ENCODE data around the gene SCAP.
A peak's percentile ranks its signal among the peaks of the same experiment; 100 is the strongest.

SCAP gene

DNA sequence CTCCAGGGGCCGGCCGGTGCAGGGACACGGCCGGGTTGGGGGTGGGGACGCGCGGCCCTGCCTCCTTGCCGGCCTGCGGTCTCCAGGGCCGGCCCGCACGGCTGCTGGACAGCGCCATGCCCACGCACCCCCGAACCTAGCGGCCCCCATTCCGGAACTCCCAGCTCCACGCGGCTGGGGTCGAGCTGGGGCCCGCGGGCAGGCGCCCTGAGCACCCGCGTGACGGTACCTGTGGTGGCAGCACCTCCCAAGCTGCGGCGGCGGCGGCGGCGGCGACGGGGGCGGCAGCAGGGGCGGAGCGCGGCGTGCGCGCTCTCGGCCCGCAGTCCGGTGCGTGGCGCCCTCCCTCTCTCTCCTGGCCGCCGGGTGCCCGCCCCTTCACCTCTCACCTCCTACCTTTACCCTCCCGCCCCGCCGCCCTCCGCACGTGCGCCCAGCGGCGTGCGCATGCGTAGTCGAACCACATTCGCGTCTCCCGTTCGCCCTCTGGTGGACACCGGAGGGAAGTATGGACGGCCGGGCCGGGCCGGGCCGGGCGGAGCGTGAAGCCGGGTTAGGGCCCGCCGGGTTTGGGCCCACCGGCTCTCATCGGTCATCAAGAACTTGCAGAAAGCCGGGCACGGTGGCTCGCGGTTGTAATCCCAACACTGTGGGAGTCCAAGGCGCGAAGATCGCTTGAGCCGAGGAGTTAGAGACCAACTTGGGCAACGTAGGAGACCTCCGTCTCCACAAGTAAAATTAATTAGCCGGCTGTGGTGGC, at the start of gene SCAP:
Gene SCAP (minus strand): TSS at position 372 of the 760 bp plus-strand sequence. CDS start 32,948 bp downstream, outside the sequence.
- Histone ChIP-seq H3K4me1 (ENCODE audit: control insufficient read depth, insufficient read depth, low read length) (peaks cover 20% of the 10 kb centered on the region), H3K9ac (ENCODE audit: low read length in 2 of 2) (peak within 1 kb of the TSS; percentile 67 to 89), H3K4me3 (ENCODE audit: low read length in 2 of 2) (peak within 1 kb of the TSS; percentile 81 to 92), H3K36me3 (ENCODE audit: control insufficient read depth in 2 of 2, insufficient read depth in 2 of 2, low read length in 2 of 2) (no peaks in the 10 kb centered on the region), H3K27me3 (ENCODE audit: control insufficient read depth in 1 of 2, insufficient read depth in 2 of 2, low read length in 2 of 2) (no peaks in the 10 kb centered on the region), H3K9me3 (ENCODE audit: control insufficient read depth in 2 of 2, low read length in 2 of 2) (no peaks in the 10 kb centered on the region), H3K27ac (ENCODE audit: low read length) (peak within 1 kb of the TSS; percentile 83)

DNA sequence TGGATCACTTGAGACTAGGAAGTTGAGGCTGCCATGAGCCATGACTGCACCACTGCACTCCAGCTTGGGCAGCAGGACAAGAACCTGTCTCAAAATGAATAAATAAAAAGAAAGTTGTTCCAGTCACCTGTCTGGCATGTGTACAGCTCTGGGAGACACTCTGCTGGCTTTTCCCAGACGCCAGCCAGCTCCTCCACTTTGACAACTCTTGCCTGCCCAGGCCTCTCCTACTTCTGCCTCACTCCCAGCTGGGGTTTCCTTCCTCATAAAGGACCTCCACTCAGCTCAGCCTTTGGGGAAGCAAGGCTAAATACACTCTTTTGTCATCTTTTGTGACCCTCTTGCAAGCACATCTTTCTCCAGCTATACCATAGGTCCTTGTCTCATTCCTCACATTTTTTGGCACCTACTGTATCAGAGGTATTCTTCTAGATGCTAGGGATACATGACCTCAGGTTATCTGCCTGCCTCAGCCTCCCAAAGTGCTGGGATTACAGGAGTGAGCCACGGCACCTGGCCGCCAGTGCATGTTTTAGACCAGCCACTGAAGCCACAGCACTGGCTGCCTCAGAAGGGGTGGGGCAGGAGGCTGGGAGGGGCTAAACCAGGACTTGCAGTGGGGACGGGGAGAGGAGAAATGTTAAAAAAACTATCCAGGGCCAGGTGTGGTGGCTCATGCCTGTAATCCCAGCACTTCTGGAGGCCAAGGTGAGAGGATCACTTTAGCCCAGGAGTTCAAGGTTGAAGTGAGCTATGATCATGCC, 47.8 kb upstream of the SCAP start:
- peaks cover 7% of the 10 kb centered on the region for H3K4me1 ChIP-seq (ENCODE audit: control insufficient read depth, insufficient read depth, low read length)
- no peak overlapping the region for H3K9ac ChIP-seq (ENCODE audit: low read length in 2 of 2)
- H3K36me3 ChIP-seq (ENCODE audit: control insufficient read depth in 2 of 2, insufficient read depth in 2 of 2, low read length in 2 of 2): no peaks in the 10 kb centered on the region
- H3K27ac ChIP-seq (ENCODE audit: low read length): no peak overlapping the region
- H3K9me3 ChIP-seq (ENCODE audit: control insufficient read depth in 2 of 2, low read length in 2 of 2): no peaks in the 10 kb centered on the region
- H3K4me3 ChIP-seq (ENCODE audit: low read length in 2 of 2): no peak overlapping the region
- H3K27me3 ChIP-seq (ENCODE audit: control insufficient read depth in 1 of 2, insufficient read depth in 2 of 2, low read length in 2 of 2): no peaks in the 10 kb centered on the region

DNA sequence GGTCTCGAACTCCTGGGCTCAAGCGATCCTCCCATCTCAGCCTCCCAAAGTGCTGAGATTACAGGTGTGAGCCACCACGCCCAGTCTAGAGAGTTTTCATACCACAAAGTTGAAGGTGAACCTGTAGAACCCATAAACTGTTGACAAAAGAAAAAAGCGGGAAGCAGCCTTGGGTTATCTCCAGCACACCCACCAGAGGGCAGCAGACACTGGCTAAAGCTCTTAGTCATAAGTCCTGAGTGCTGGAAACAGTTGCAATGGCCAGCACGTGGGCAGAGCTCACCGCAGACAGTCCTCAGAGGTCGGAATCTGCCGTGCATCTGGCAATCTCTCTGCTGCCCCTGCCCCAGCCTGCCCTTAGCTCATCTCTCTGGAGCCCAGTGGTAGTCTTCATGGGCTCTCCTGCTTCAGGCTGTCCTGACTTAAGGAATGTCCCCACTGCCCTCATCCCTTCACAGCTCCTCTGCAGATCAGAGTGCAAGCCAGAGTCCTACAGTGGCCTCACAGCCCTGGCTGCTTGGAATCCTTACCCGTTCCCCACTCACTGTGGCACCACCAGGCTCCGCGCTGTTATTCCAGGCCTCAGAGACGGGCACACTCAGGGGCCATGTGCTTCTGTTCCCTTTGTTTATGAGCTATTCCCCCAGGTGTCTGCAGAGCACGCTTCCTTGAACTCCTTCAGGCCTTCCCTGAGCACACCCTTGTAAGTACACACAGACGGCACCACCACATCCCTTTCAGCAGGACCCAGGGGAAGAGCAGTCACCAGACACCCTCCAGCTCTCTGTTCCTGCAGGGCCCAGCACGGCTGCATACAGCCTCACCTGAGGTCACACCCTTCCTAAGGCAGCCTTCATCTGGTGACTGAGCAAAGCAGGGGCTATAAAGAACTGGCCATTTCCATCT, 46.6 kb upstream of the SCAP start:
- no peaks in the 10 kb centered on the region for H3K9me3 ChIP-seq (ENCODE audit: control insufficient read depth in 2 of 2, low read length in 2 of 2)
- H3K27ac ChIP-seq (ENCODE audit: low read length): no peak overlapping the region
- H3K9ac ChIP-seq (ENCODE audit: low read length in 2 of 2): no peak overlapping the region
- no peaks in the 10 kb centered on the region for H3K27me3 ChIP-seq (ENCODE audit: control insufficient read depth in 1 of 2, insufficient read depth in 2 of 2, low read length in 2 of 2)
- H3K4me3 ChIP-seq (ENCODE audit: low read length in 2 of 2): peak overlapping the region in 1 of 2 donors; percentile 29
- H3K4me1 ChIP-seq (ENCODE audit: control insufficient read depth, insufficient read depth, low read length): peaks cover 7% of the 10 kb centered on the region
- no peaks in the 10 kb centered on the region for H3K36me3 ChIP-seq (ENCODE audit: control insufficient read depth in 2 of 2, insufficient read depth in 2 of 2, low read length in 2 of 2)

GRCh38 chr3:47520756-47521155, 45.0 kb upstream of the SCAP start:
- Histone ChIP-seq H3K36me3 (ENCODE audit: control insufficient read depth in 2 of 2, insufficient read depth in 2 of 2, low read length in 2 of 2) (no peaks in the 10 kb centered on the region), H3K9ac (ENCODE audit: low read length in 2 of 2) (no peak overlapping the region), H3K4me1 (ENCODE audit: control insufficient read depth, insufficient read depth, low read length) (peaks cover 7% of the 10 kb centered on the region), H3K9me3 (ENCODE audit: control insufficient read depth in 2 of 2, low read length in 2 of 2) (no peaks in the 10 kb centered on the region), H3K27ac (ENCODE audit: low read length) (no peak overlapping the region), H3K27me3 (ENCODE audit: control insufficient read depth in 1 of 2, insufficient read depth in 2 of 2, low read length in 2 of 2) (no peaks in the 10 kb centered on the region), H3K4me3 (ENCODE audit: low read length in 2 of 2) (no peak overlapping the region)

- Histone ChIP-seq H3K36me3 (ENCODE audit: control insufficient read depth in 2 of 2, insufficient read depth in 2 of 2, low read length in 2 of 2) (no peaks in the 10 kb centered on the region), H3K9ac (ENCODE audit: low read length in 2 of 2) (no peak overlapping the region), H3K4me1 (ENCODE audit: control insufficient read depth, insufficient read depth, low read length) (peaks cover 9% of the 10 kb centered on the region), H3K27ac (ENCODE audit: low read length) (no peak overlapping the region), H3K27me3 (ENCODE audit: control insufficient read depth in 1 of 2, insufficient read depth in 2 of 2, low read length in 2 of 2) (no peaks in the 10 kb centered on the region), H3K4me3 (ENCODE audit: low read length in 2 of 2) (no peak overlapping the region), H3K9me3 (ENCODE audit: control insufficient read depth in 2 of 2, low read length in 2 of 2) (no peaks in the 10 kb centered on the region)
Observed at GRCh38 chr3:47517937-47518336, 42.2 kb upstream of the SCAP start.

DNA sequence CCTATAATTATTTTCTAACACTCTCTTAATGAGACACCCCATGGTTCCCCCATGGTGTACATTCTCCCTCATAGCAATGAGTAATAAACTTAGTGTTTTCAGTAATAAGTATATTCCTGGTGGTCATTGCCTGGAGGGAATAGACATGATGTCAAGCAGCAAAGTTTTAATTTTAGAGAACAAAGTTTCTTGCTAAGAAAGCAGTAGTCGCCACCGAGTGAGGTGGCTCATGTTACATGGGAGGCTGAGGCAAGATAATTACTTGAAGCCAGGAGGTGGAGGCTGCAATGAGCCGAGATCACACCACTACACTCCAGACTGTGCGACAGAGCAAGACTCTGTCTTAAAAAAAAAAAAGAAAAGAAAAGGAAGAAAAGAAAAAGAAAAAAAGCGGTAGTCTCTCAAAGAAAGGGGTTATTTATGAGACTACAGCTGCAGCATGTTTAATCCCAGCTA, 40.2 kb upstream of the SCAP start:
- H3K27ac ChIP-seq (ENCODE audit: low read length): no peak overlapping the region
- H3K4me1 ChIP-seq (ENCODE audit: control insufficient read depth, insufficient read depth, low read length): peaks cover 14% of the 10 kb centered on the region
- no peaks in the 10 kb centered on the region for H3K9me3 ChIP-seq (ENCODE audit: control insufficient read depth in 2 of 2, low read length in 2 of 2)
- no peaks in the 10 kb centered on the region for H3K36me3 ChIP-seq (ENCODE audit: control insufficient read depth in 2 of 2, insufficient read depth in 2 of 2, low read length in 2 of 2)
- no peak overlapping the region for H3K9ac ChIP-seq (ENCODE audit: low read length in 2 of 2)
- no peak overlapping the region for H3K4me3 ChIP-seq (ENCODE audit: low read length in 2 of 2)
- no peaks in the 10 kb centered on the region for H3K27me3 ChIP-seq (ENCODE audit: control insufficient read depth in 1 of 2, insufficient read depth in 2 of 2, low read length in 2 of 2)

- Histone ChIP-seq H3K36me3 (ENCODE audit: control insufficient read depth in 2 of 2, insufficient read depth in 2 of 2, low read length in 2 of 2) (peaks cover 0 to 5% of the 10 kb centered on the region in 2 donors), H3K4me1 (ENCODE audit: control insufficient read depth, insufficient read depth, low read length) (peaks cover 14% of the 10 kb centered on the region), H3K9ac (ENCODE audit: low read length in 2 of 2) (no peak overlapping the region), H3K27me3 (ENCODE audit: control insufficient read depth in 1 of 2, insufficient read depth in 2 of 2, low read length in 2 of 2) (no peaks in the 10 kb centered on the region), H3K4me3 (ENCODE audit: low read length in 2 of 2) (no peak overlapping the region), H3K9me3 (ENCODE audit: control insufficient read depth in 2 of 2, low read length in 2 of 2) (no peaks in the 10 kb centered on the region), H3K27ac (ENCODE audit: low read length) (no peak overlapping the region)
Observed at GRCh38 chr3:47515100-47515499, 39.4 kb upstream of the SCAP start.

DNA sequence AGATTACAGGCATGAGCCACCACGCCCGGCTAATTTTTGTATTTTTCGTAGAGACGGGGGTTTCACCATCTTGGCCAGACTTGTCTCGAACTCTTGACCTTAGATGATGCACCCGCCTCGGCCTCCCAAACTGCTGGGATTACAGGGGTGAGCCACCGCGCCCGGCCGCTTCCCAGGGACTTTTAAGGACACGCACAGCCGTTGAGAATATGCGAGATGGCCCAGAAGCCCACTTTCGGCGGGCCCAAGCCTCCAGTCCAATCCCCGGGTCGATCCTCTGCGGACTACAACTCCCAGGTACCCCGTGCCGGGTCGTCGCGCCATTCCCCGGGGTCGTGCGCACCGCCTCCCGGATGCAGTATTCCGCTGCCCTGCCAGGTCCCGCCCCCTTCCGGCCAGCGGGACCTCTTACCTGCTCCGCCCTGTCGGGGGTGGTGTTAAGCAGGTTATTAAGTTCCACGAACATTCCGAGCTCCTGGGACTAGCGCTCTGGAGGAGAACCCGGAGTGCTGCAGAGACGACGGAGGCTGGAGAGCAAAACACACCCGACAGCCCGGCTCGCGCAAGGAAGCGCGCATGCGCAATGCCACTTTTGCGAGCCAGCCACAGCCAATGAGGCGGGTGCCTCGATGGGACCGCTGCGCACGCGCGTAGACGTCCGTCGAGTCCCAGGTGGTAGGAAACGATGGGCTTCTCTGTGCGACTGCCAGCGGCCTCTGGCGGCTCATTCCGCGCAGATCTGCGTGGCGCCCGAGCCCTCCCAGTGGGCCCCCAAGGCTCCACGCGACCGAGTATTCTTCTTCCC, 37.6 kb upstream of the SCAP start, which contains the start of gene ELP6:
Gene ELP6 (minus strand): TSS at position 588 of the 805 bp plus-strand sequence. CDS start 122 bp downstream, at position 466.
- Histone ChIP-seq H3K4me3 (ENCODE audit: low read length in 2 of 2) (peak within 1 kb of the TSS; percentile 94 to 99), H3K4me1 (ENCODE audit: control insufficient read depth, insufficient read depth, low read length) (peaks cover 14% of the 10 kb centered on the region), H3K9me3 (ENCODE audit: control insufficient read depth in 2 of 2, low read length in 2 of 2) (no peaks in the 10 kb centered on the region), H3K9ac (ENCODE audit: low read length in 2 of 2) (peak within 1 kb of the TSS; percentile 86 to 89), H3K27me3 (ENCODE audit: control insufficient read depth in 1 of 2, insufficient read depth in 2 of 2, low read length in 2 of 2) (no peaks in the 10 kb centered on the region), H3K36me3 (ENCODE audit: control insufficient read depth in 2 of 2, insufficient read depth in 2 of 2, low read length in 2 of 2) (peaks cover 7 to 10% of the 10 kb centered on the region in 2 donors), H3K27ac (ENCODE audit: low read length) (peak within 1 kb of the TSS; percentile 89)

- peaks cover 10% of the 10 kb centered on the region in 2 donors for H3K36me3 ChIP-seq (ENCODE audit: control insufficient read depth in 2 of 2, insufficient read depth in 2 of 2, low read length in 2 of 2)
- H3K4me1 ChIP-seq (ENCODE audit: control insufficient read depth, insufficient read depth, low read length): peaks cover 14% of the 10 kb centered on the region
- H3K27me3 ChIP-seq (ENCODE audit: control insufficient read depth in 1 of 2, insufficient read depth in 2 of 2, low read length in 2 of 2): no peaks in the 10 kb centered on the region
- peak overlapping the region; percentile 89 for H3K27ac ChIP-seq (ENCODE audit: low read length)
- peak overlapping the region; percentile 79 to 89 for H3K9ac ChIP-seq (ENCODE audit: low read length in 2 of 2)
- no peaks in the 10 kb centered on the region for H3K9me3 ChIP-seq (ENCODE audit: control insufficient read depth in 2 of 2, low read length in 2 of 2)
- peak overlapping the region; percentile 94 to 99 for H3K4me3 ChIP-seq (ENCODE audit: low read length in 2 of 2)
Observed at GRCh38 chr3:47512416-47513124, 36.8 kb upstream of the SCAP start.
